HG02852 (cell line): ENCODE data around the gene MAGEB5.
"Not testable (repeated sequence)": the region's sequence is repeated elsewhere in the genome, so short reads cannot be mapped to it uniquely, and the experiment has no call there.

Experiments
- ATAC-seq: cut with Tn5 transposase; IDR thresholded peaks from one replicate; pipeline ENCODE4 v1.9.1; 2021; ENCODE audit warnings: mild to moderate bottlenecking, moderate library complexity; ENCODE audit not compliant: unreplicated experiment

MAGEB5 gene, protein sequence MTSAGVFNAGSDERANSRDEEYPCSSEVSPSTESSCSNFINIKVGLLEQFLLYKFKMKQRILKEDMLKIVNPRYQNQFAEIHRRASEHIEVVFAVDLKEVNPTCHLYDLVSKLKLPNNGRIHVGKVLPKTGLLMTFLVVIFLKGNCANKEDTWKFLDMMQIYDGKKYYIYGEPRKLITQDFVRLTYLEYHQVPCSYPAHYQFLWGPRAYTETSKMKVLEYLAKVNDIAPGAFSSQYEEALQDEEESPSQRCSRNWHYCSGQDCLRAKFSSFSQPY

DNA sequence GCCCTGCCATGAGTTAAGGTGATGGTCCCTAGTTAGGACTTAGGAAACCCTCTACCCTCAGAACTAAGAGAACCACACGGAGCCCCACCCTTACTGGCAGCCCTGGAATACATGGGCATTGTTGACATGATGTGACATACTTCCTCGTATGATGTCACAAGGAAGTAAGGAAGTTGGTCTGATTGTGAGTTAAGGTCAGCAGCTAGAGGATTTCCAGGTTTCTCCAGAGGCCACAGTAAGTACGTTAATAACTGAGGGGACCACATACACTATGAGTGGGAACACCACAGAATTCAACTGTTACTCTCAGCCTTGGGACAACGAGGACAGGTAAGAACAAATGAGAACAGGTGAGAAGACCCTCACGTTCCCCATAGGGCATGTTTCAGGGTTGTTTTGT lies at the start of gene MAGEB5:
Gene MAGEB5 (plus strand): TSS at position 301 of the 400 bp plus-strand sequence. CDS start 1,133 bp downstream, outside the sequence.
- ATAC-seq = no peak

DNA sequence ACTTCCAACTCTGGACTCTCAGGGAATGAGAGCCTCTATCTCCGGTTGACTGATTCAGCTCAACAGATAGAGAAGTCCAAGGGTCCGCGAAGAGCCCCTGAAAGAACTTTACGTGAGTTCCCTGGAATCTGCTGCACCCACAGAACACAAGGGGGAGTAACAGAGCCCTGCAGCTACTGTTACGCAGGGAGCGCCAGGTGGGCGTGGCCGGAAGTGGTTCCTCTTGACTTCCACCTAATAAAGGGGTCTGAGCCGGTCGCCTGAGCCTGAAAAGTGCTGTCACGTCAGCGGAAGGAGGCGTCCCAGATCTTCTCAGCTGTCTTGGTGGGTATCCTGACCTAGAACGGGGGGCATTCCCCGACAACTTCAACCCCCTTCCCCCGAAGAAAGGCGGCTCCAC lies 23.8 kb upstream of the MAGEB5 start, which contains the start of gene MAGEB6:
Gene MAGEB6 (plus strand): TSS at position 237 of the 400 bp plus-strand sequence. CDS start 1,407 bp downstream, outside the sequence.
- no peak for ATAC-seq

GRCh38 chrX:26203561-26203960 lies 12.4 kb upstream of the MAGEB5 start:
- ATAC-seq = no peak

DNA sequence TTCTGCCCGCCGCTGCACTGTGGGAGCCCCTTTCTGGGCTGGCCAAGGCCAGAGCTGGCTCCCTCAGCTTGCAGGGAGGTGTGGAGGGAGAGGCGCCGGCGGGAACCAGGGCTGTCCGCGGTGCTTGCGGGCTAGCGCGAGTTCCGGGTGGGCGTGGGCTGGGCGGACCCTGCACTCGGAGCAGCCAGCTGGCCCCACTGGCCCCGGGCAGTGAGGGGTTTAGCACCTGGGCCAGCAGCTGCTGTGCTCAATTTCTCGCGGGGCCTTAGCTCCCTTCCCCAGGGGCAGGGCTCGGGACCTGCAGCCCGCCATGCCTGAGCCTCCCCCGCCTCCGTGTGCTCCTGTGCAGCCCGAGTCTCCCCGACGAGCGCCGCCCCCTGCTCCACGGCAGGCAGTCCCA lies 11.3 kb upstream of the MAGEB5 start:
- ATAC-seq = not testable (repeated sequence)

- no peak for ATAC-seq
Measured at GRCh38 chrX:26208012-26208411, 8.0 kb upstream of the MAGEB5 start.

- ATAC-seq = no peak
Measured at GRCh38 chrX:26219351-26219750, 3.4 kb downstream of the MAGEB5 start.

- no peak for ATAC-seq
Measured at GRCh38 chrX:26234177-26234576, 18.2 kb downstream of the MAGEB5 start.

GRCh38 chrX:26253526-26253925 lies 37.6 kb downstream of the MAGEB5 start:
- ATAC-seq = no peak

- no peak for ATAC-seq
Measured at GRCh38 chrX:26254436-26254835, 38.5 kb downstream of the MAGEB5 start.

GRCh38 chrX:26262121-26262523 lies 46.2 kb downstream of the MAGEB5 start:
- no peak for ATAC-seq
